Body of pancreas (tissue), 4 donors: ENCODE results near the gene GARRE1. TPM values are rescaled to one million over a fixed set of nuclear protein-coding genes. Genes with fewer than 3 reads are reported as not detected.
"Not testable (repeated sequence)": the region's sequence is repeated elsewhere in the genome, so short reads cannot be mapped to it uniquely, and the experiment has no call there.

Experiments used
- ATAC-seq: fragments of 150-250 bp; one replicate; pipeline ENCODE4 v1.9.1; 2016
- DNase-seq, 4 donors: peaks; one replicate each; pipeline ENCODE4 v3.0.0-alpha.2; 2019
- H3K27ac ChIP-seq, 4 donors: fragments of 200-600 bp; sonication (generic); 1 replicate in 3 of 4; 2 replicates in 1 of 4; pipeline versions ENCODE4 v1.5.1 to v1.6.1; 2016 to 2019; ENCODE audit warnings: mild to moderate bottlenecking in 1 of 4, mixed read lengths in 1 of 4, moderate library complexity in 1 of 4
- H3K27me3 ChIP-seq, 2 donors: fragments of 200-600 bp; sonication (generic); one replicate each; pipeline ENCODE4 v1.6.0; 2016; ENCODE audit warnings: mild to moderate bottlenecking in 1 of 2
- H3K36me3 ChIP-seq, 2 donors: fragments of 200-600 bp; sonication (generic); replicated peaks in 1 of 2; 2 replicates each; pipeline ENCODE4 v1.5.1; 2016; ENCODE audit warnings: low read depth in 2 of 2; ENCODE audit not compliant: insufficient read depth in 1 of 2
- H3K4me1 ChIP-seq: fragments of 200-600 bp; sonication (generic); one replicate; pipeline ENCODE4 v1.6.0; 2016
- H3K4me3 ChIP-seq, 2 donors: fragments of 200-600 bp; sonication (generic); 1 replicate in 1 of 2; 2 replicates in 1 of 2; pipeline ENCODE4 v1.5.1; 2016 to 2019
- H3K9me3 ChIP-seq, 3 donors: fragments of 200-600 bp; sonication (generic); 1 replicate in 2 of 3; 2 replicates in 1 of 3; pipeline ENCODE4 v1.5.1; 2016
- POLR2A ChIP-seq, 3 donors: fragments of 450-650 bp; IDR thresholded peaks; one replicate each; pipeline ENCODE4 v1.6.1; 2016; ENCODE audit warnings: antibody characterized with exemption in 3 of 3, mild to moderate bottlenecking in 2 of 3
- WGBS, 2 donors: methylation state at CpG; one replicate each; pipeline ENCODE4 v1.1.5; 2017; 5-methylcytosine and 5-hydroxymethylcytosine counted together
- intact Hi-C: fragments of 100-400 bp; cut with DNase I; formaldehyde crosslinking; loops from one replicate; pipeline ENCODE4 v1.15.1; 2023
- total RNA-seq, 2 donors: library from RNA; depleted of rRNA; stranded (reverse); fragments of >200 nt; gene quantifications; one replicate each; pipeline ENCODE4 v1.1.0, GENCODE V29; 2016
- TF ChIP-seq, protein P1 (sequence below), 7 experiments: fragments of 450-650 bp in 4 of 7; fragments of 200-600 bp in 3 of 7; sonication (generic) in 3 of 7; IDR thresholded peaks; one replicate each; pipeline ENCODE4 v1.5.1; 2016 to 2019; ENCODE audit warnings: antibody characterized with exemption in 7 of 7

Gene GARRE1
- total RNA-seq, 2 donors from 2014 or later = 17.1 to 26.4 TPM

DNA sequence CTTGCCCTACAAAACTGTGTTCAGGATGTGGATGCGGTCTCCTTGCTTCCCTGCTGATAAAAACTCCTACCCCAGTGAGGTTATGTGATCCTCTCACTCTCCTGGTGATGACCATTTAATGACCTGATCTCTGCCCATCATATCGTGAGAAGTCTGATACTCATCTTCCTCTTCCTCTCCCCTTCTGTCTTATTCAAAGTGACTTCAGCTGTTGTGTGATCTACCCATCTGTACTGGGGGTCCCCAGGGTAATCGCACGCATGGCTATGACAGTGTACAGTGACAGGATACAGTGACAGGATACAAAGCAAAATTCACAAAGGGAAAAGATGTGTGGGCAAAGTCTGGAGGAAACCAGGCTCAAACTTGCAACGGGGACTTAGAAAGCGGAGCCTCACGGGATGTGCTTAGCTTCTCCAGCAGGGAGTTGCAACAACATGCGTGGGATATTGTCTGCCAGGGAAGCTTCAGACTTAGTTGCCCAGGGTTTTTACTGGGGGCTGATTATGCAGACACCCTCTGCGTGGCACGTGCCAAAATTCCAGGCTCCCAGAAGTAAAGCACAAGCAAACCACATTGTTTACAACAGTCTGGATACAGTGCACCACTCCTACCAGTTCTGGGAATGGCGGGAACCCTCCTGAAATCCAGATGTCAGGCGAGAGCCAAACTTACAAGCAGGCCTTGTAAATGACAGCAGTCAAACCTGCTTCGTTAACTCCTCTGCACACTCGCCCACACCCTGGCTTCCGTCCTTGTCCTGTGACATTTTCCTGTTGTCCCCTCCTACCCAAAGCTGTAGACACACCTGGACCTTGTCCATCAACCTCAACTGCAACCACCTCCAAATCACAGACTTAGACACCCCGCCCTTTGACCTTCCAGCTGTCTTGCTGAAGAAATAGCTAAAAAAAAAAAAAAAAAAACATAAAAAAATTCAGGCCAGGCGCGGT is 18.0 kb upstream of the GARRE1 start:
- ATAC-seq (no peak), DNase-seq (no peak)
- Histone ChIP-seq H3K36me3 (no peaks in the 10 kb centered on the region), H3K27me3 (no peaks in the 10 kb centered on the region), H3K4me3 (no peak overlapping the region), H3K27ac (no peak overlapping the region), H3K9me3 (no peaks in the 10 kb centered on the region), H3K4me1 (peaks cover 7% of the 10 kb centered on the region)
- 86 to 90% methylated on average over 18 of the region's 18 CpGs for WGBS, 2 donors
- TF ChIP-seq, protein P1, sequence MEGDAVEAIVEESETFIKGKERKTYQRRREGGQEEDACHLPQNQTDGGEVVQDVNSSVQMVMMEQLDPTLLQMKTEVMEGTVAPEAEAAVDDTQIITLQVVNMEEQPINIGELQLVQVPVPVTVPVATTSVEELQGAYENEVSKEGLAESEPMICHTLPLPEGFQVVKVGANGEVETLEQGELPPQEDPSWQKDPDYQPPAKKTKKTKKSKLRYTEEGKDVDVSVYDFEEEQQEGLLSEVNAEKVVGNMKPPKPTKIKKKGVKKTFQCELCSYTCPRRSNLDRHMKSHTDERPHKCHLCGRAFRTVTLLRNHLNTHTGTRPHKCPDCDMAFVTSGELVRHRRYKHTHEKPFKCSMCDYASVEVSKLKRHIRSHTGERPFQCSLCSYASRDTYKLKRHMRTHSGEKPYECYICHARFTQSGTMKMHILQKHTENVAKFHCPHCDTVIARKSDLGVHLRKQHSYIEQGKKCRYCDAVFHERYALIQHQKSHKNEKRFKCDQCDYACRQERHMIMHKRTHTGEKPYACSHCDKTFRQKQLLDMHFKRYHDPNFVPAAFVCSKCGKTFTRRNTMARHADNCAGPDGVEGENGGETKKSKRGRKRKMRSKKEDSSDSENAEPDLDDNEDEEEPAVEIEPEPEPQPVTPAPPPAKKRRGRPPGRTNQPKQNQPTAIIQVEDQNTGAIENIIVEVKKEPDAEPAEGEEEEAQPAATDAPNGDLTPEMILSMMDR (IDR thresholded peaks at IDR 0.05) = no peak
- no peak for TF ChIP-seq POLR2A (IDR thresholded peaks at IDR 0.05)
- intact Hi-C loops = loop anchor here (10.0 kb wide), 1 partner anchor 108 kb away; no protein-coding TSS in a partner anchor

DNA sequence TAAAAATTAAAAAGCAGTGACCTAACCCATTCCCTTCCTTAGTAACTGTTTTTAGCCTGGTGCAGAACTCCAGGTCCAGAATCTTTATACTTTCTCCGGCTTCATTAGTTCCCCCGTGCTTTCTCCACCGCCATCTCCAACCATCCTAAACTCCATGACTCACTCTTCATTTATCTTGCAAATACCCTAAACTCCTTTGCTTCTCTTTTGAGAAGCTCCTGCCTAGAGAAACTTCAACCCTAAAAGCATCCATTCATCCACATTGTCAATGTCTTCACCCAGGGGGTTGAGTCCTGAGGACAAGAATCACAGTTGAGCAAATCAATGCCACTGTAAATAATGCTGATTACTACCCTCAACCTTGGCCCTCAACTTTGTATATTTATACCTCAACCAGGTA is 17.1 kb upstream of the GARRE1 start:
- no peak overlapping the region for H3K4me3 ChIP-seq
- H3K36me3 ChIP-seq = no peaks in the 10 kb centered on the region
- 92 to 95% methylated on average over 3 of the region's 3 CpGs for WGBS, 2 donors
- no peak for DNase-seq
- H3K9me3 ChIP-seq = no peaks in the 10 kb centered on the region
- no peak for TF ChIP-seq POLR2A (IDR thresholded peaks at IDR 0.05)
- TF ChIP-seq, protein P1 (IDR thresholded peaks at IDR 0.05) = no peak
- no peak for ATAC-seq
- intact Hi-C loops = loop anchor here (10.0 kb wide), 1 partner anchor 108 kb away; no protein-coding TSS in a partner anchor
- H3K27ac ChIP-seq = no peak overlapping the region
- H3K27me3 ChIP-seq = no peaks in the 10 kb centered on the region
- peaks cover 7% of the 10 kb centered on the region for H3K4me1 ChIP-seq

DNA sequence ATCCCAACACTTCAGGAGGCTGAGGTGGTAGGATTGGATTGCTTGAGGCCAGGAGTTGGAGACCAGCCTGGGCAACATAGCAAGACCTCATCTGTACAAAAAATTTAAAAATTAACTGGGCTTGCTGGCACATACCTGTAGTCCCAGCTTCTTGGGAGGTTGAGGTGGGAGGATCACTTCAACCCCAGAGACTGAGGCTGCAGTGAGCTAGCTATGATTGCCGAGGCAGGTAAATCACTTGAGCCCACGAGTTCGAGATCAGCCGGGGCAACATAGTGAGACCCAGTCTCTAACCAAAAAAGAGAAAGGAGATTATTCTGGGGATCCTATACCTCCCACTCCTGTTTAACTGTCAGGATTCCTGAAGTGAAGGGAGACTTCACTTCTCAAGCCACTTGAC is 16.4 kb upstream of the GARRE1 start:
- Histone ChIP-seq H3K27ac (no peak overlapping the region), H3K36me3 (no peaks in the 10 kb centered on the region), H3K4me3 (no peak overlapping the region), H3K9me3 (no peaks in the 10 kb centered on the region), H3K27me3 (no peaks in the 10 kb centered on the region), H3K4me1 (peaks cover under 1% of the 10 kb centered on the region)
- TF ChIP-seq POLR2A (IDR thresholded peaks at IDR 0.05) = no peak
- TF ChIP-seq, protein P1 (IDR thresholded peaks at IDR 0.05) = no peak
- DNase-seq (no peak), ATAC-seq (no peak)
- intact Hi-C loops = loop anchor here (10.0 kb wide), 1 partner anchor 107 kb away; no protein-coding TSS in a partner anchor
- 75 to 92% methylated on average over 4 of the region's 4 CpGs for WGBS, 2 donors

DNA sequence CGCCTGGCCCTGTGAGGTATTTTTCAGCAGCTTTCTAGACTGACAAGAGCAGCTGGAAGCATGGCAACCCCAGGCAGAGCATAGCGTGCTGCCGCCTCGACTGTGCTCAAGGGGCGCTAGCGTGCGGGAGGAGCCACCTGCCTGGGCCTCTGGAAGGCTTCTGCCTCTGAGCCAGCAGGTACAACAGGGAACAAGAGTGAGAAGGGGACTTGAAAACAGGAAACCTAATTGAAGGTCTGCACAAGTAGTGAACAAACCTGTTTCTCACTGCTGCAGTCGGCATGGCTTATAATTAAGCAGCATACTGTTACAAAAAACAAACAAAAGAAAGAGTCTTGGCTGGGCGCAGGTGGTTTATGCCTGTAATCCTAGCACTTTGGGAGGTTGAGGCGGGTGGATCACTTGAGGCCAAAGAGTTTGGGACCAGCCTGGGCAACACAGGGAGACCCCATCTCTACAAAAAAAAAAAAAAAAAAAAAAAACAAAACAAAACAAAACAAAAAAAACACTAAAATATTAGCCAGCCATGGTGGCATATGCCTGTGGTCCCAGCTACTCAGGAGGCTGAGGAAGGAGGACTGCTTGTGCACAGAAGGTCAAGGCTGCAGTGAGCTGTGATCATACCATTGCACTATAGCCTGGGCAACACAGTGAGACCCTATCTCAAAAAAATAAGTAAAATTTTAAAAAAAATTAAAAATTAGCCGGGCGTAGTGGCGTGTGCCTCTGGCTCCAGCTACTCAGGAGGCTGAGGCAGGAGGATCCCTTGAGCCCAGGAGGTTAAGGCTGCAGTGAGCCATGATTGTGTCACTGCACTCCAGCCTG is 12.6 kb upstream of the GARRE1 start:
- Histone ChIP-seq H3K9me3 (no peaks in the 10 kb centered on the region), H3K27ac (peak overlapping the region in 1 of 4 donors; percentile 27), H3K4me3 (no peak overlapping the region), H3K4me1 (peaks cover 5% of the 10 kb centered on the region), H3K36me3 (no peaks in the 10 kb centered on the region), H3K27me3 (no peaks in the 10 kb centered on the region)
- TF ChIP-seq POLR2A (IDR thresholded peaks at IDR 0.05) = no peak
- TF ChIP-seq, protein P1 (IDR thresholded peaks at IDR 0.05) = peak; percentile 31 to 79 (median 61)
- ATAC-seq = peak; percentile 96
- WGBS, 2 donors = 50 to 70% methylated on average over 13 of the region's 13 CpGs
- intact Hi-C loops = no loop called here
- peak; percentile 65 to 84 (median 80) for DNase-seq

DNA sequence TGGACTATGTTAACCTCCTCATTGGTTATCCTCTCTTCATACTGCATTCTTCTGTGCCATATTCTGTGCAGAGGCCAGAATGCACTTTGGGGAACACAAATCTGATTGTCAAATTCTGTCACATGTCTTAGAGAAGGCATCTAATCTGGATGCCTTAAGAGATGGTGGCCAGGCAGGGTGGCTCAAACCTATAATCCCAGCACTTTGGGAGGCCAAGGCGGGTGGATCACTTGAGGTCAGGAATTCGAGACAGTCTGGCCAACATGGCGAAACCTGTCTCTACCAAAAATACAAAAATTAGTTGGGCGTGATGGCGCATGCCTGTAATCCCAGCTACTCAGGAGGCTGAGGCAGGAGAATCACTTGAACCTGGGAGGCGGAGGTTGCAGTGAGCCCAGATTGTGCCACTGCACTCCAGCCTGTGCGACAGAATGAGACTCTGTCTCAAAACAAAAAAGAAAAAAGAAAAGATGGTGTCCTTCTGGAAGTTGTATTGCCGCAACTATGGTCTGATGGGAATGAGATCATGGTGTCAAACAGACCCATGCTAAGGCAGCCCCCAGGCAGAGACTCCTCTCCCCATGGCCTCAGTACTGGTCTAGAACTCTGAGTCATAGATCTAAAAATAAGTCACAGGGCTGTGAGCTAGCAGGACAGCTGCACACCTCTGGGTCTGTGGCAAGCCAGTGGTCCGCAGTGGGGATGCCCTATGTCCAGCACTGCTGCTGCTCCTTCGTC is 11.0 kb upstream of the GARRE1 start:
- H3K36me3 ChIP-seq, intact Hi-C loops, H3K9me3 ChIP-seq, H3K27me3 ChIP-seq, H3K4me1 ChIP-seq, H3K27ac ChIP-seq, DNase-seq, H3K4me3 ChIP-seq, ATAC-seq: not testable (repeated sequence)
- 95% methylated on average over 10 of the region's 10 CpGs for WGBS, 2 donors
